Right atrium auricular region (tissue), 2 donors: ENCODE measurements around the gene AP3M1. TPM values are rescaled to one million over a fixed set of nuclear protein-coding genes. Genes with fewer than 3 reads are reported as not detected.
A peak's percentile ranks its signal among the peaks of the same experiment; 100 is the strongest.
"Not testable (repeated sequence)": the region's sequence is repeated elsewhere in the genome, so short reads cannot be mapped to it uniquely, and the experiment has no call there.

Source experiments
- DNase-seq: peaks from one replicate; pipeline ENCODE4 v3.0.0-alpha.2; 2019; ENCODE audit warnings: low spot score
- H3K27ac ChIP-seq, 2 donors: fragments of 200-600 bp; sonication (generic); 1 replicate in 1 of 2; 2 replicates in 1 of 2; pipeline ENCODE4 v1.5.1; 2016 to 2019
- H3K27me3 ChIP-seq, 2 donors: fragments of 200-600 bp; sonication (generic); one replicate each; pipeline versions ENCODE4 v1.5.1 to v1.6.0; 2017 to 2019
- H3K36me3 ChIP-seq: fragments of 200-600 bp; sonication (generic); one replicate; pipeline ENCODE4 v1.5.1; 2016
- H3K4me1 ChIP-seq, 2 donors: fragments of 200-600 bp; sonication (generic); one replicate each; pipeline versions ENCODE4 v1.5.1 to v1.6.0; 2017 to 2019
- H3K4me3 ChIP-seq, 2 donors: fragments of 200-600 bp; sonication (generic); 1 replicate in 1 of 2; 2 replicates in 1 of 2; pipeline ENCODE4 v1.5.1; 2017 to 2019; ENCODE audit warnings: mild to moderate bottlenecking in 1 of 2, moderate library complexity in 1 of 2
- H3K9me3 ChIP-seq, 2 donors: fragments of 200-600 bp; sonication (generic); one replicate each; pipeline ENCODE4 v1.5.1; 2019
- CTCF ChIP-seq, 2 donors: fragments of 200-600 bp; sonication (generic); IDR thresholded peaks; one replicate each; pipeline ENCODE4 v1.5.1; 2019; ENCODE audit warnings: antibody characterized with exemption in 2 of 2
- total RNA-seq, 2 donors: library from RNA; depleted of rRNA; stranded (reverse); fragments of >200 nt; gene quantifications; one replicate each; pipeline ENCODE4 v1.1.0, GENCODE V29; 2016

AP3M1 gene
- total RNA-seq, 2 donors from 2014 or later, result 20.2 to 27.6 TPM

GRCh38 chr10:74156919-74157289 lies 6.3 kb upstream of the AP3M1 start:
- Histone ChIP-seq H3K36me3 (no peaks in the 10 kb centered on the region), H3K27ac (peak overlapping the region in 1 of 2 donors; percentile 46), H3K4me1 (peaks cover 0 to 29% of the 10 kb centered on the region in 2 donors), H3K27me3 (no peaks in the 10 kb centered on the region), H3K4me3 (no peak overlapping the region), H3K9me3 (no peaks in the 10 kb centered on the region)
- TF ChIP-seq CTCF (IDR thresholded peaks at IDR 0.05), result no peak
- DNase-seq, result no peak

GRCh38 chr10:74153676-74154075 lies 3.0 kb upstream of the AP3M1 start:
- DNase-seq, result no peak
- no peaks in the 10 kb centered on the region for H3K36me3 ChIP-seq
- TF ChIP-seq CTCF (IDR thresholded peaks at IDR 0.05), result no peak
- no peaks in the 10 kb centered on the region for H3K9me3 ChIP-seq
- H3K27me3 ChIP-seq, result no peaks in the 10 kb centered on the region
- H3K27ac ChIP-seq, result peak overlapping the region in 1 of 2 donors; percentile 90
- peaks cover 0 to 44% of the 10 kb centered on the region in 2 donors for H3K4me1 ChIP-seq
- no peak overlapping the region for H3K4me3 ChIP-seq

- TF ChIP-seq CTCF (IDR thresholded peaks at IDR 0.05), result peak; percentile 21 to 57
- H3K27me3 ChIP-seq, result no peaks in the 10 kb centered on the region
- H3K9me3 ChIP-seq, result no peaks in the 10 kb centered on the region
- H3K36me3 ChIP-seq, result no peaks in the 10 kb centered on the region
- H3K27ac ChIP-seq, result peak overlapping the region; percentile 25 to 90
- no peak for DNase-seq
- peaks cover 0 to 44% of the 10 kb centered on the region in 2 donors for H3K4me1 ChIP-seq
- H3K4me3 ChIP-seq, result no peak overlapping the region
Observed at GRCh38 chr10:74153123-74153522, 2.5 kb upstream of the AP3M1 start.

- Histone ChIP-seq H3K9me3 (no peaks in the 10 kb centered on the region), H3K4me3 (peak overlapping the region; percentile 71 to 84), H3K27me3 (no peaks in the 10 kb centered on the region), H3K36me3 (no peaks in the 10 kb centered on the region), H3K27ac (peak overlapping the region; percentile 85 to 90), H3K4me1 (peaks cover 0 to 43% of the 10 kb centered on the region in 2 donors)
- no peak for DNase-seq
- TF ChIP-seq CTCF (IDR thresholded peaks at IDR 0.05), result no peak
Observed at GRCh38 chr10:74151879-74152722, 1.5 kb upstream of the AP3M1 start.

- H3K36me3 ChIP-seq, result no peaks in the 10 kb centered on the region
Observed at GRCh38 chr10:74150990-74151878, 606 bp upstream of the AP3M1 start, which contains the start of gene ADK. Gene ADK, plus strand, starts transcription at chr10:74151221. Its CDS starts 58 bp downstream, at chr10:74151279.

GRCh38 chr10:74146980-74147379 lies 3.6 kb downstream of the AP3M1 start:
- peaks cover 0 to 35% of the 10 kb centered on the region in 2 donors for H3K4me1 ChIP-seq
- DNase-seq, H3K9me3 ChIP-seq, H3K27ac ChIP-seq, H3K27me3 ChIP-seq, H3K4me3 ChIP-seq, H3K36me3 ChIP-seq: not testable (repeated sequence)

More at GRCh38 chr10:74150990-74151878, 606 bp upstream of the AP3M1 start, which contains the start of gene ADK:
- peak within 1 kb of the TSS; percentile 71 to 84 for H3K4me3 ChIP-seq
- peak within 1 kb of the TSS; percentile 85 to 90 for H3K27ac ChIP-seq
- TF ChIP-seq CTCF (IDR thresholded peaks at IDR 0.05), result peak in 1 of 2 donors; percentile 59
- peaks cover 0 to 35% of the 10 kb centered on the region in 2 donors for H3K4me1 ChIP-seq
- no peaks in the 10 kb centered on the region for H3K27me3 ChIP-seq
- H3K9me3 ChIP-seq, result no peaks in the 10 kb centered on the region
- DNase-seq, result peak; percentile 99
